GM12864 (cell line): ENCODE measurements around the gene CLRN3.

Source experiments
- DNase-seq: peaks from one replicate; pipeline ENCODE4 v3.0.0-alpha.2; 2011; ENCODE audit warnings: low read depth
- H3K4me3 ChIP-seq: 2 replicates; pipeline ENCODE4 v1.5.1; 2011; ENCODE audit warnings: mild to moderate bottlenecking, low read depth, low read length, control low read depth
- CTCF ChIP-seq: IDR thresholded peaks from 2 replicates; pipeline ENCODE4 v1.5.1; 2011; ENCODE audit warnings: low read depth, mild to moderate bottlenecking, moderate library complexity, low read length, control low read depth, inconsistent platforms; ENCODE audit errors: missing control alignments

Gene CLRN3

GRCh38 chr10:127882391-127882790 is 10.3 kb downstream of the CLRN3 start:
- DNase-seq: no peak
- no peak for TF ChIP-seq CTCF
- H3K4me3 ChIP-seq: no peak overlapping the region

GRCh38 chr10:127881262-127881661 is 11.5 kb downstream of the CLRN3 start:
- no peak for TF ChIP-seq CTCF
- DNase-seq: no peak
- H3K4me3 ChIP-seq: no peak overlapping the region

- TF ChIP-seq CTCF: no peak
- H3K4me3 ChIP-seq: no peak overlapping the region
- DNase-seq: no peak
Measured at GRCh38 chr10:127880557-127880956, 12.2 kb downstream of the CLRN3 start.

GRCh38 chr10:127878475-127879055 is 14.2 kb downstream of the CLRN3 start:
- H3K4me3 ChIP-seq: no peak overlapping the region
- TF ChIP-seq CTCF: no peak
- no peak for DNase-seq

- DNase-seq: no peak
- no peak for TF ChIP-seq CTCF
- no peak overlapping the region for H3K4me3 ChIP-seq
Measured at GRCh38 chr10:127877699-127878098, 15.0 kb downstream of the CLRN3 start.

GRCh38 chr10:127877116-127877515 is 15.6 kb downstream of the CLRN3 start:
- no peak for DNase-seq
- H3K4me3 ChIP-seq: no peak overlapping the region
- TF ChIP-seq CTCF: no peak

- TF ChIP-seq CTCF: no peak
- no peak overlapping the region for H3K4me3 ChIP-seq
- no peak for DNase-seq
Measured at GRCh38 chr10:127875916-127876315, 16.8 kb downstream of the CLRN3 start.
